Cerebellar cortex (tissue), 1 donor: ENCODE measurements around the gene GINM1.

ENCODE experiments used
- DNase-seq: peaks from one replicate; pipeline ENCODE4 v3.0.0-alpha.2; 2015; ENCODE audit warnings: low spot score

GINM1 gene

GRCh38 chr6:149565527-149566409 is at the start of gene GINM1:
Gene GINM1 (plus strand): TSS chr6:149566375. CDS start chr6:149566415, 40 bp downstream.
- DNase-seq, result peak; percentile 93

- DNase-seq, result no peak
Measured at GRCh38 chr6:149529650-149530049, 36.5 kb upstream of the GINM1 start.

- no peak for DNase-seq
Measured at GRCh38 chr6:149534742-149535141, 31.4 kb upstream of the GINM1 start.

- DNase-seq, result no peak
Measured at GRCh38 chr6:149541139-149541538, 25.0 kb upstream of the GINM1 start.

- DNase-seq, result no peak
Measured at GRCh38 chr6:149544646-149545257, 21.4 kb upstream of the GINM1 start.

- peak; percentile 56 for DNase-seq
Measured at GRCh38 chr6:149545258-149545753, 20.9 kb upstream of the GINM1 start.

- peak; percentile 94 for DNase-seq
Measured at GRCh38 chr6:149545754-149546471, 20.3 kb upstream of the GINM1 start, which contains the start of gene PPIL4. Gene PPIL4 (minus strand): TSS chr6:149546043. CDS start chr6:149546005, 38 bp downstream.

GRCh38 chr6:149551920-149552319 is 14.3 kb upstream of the GINM1 start:
- no peak for DNase-seq

GRCh38 chr6:149558029-149558428 is 8.1 kb upstream of the GINM1 start:
- DNase-seq, result no peak

- DNase-seq, result no peak
Measured at GRCh38 chr6:149559389-149559788, 6.8 kb upstream of the GINM1 start.

GRCh38 chr6:149560736-149561135 is 5.4 kb upstream of the GINM1 start:
- DNase-seq, result no peak

- DNase-seq, result no peak
Measured at GRCh38 chr6:149563203-149563927, 2.8 kb upstream of the GINM1 start.

GRCh38 chr6:149563928-149564325 is 2.2 kb upstream of the GINM1 start:
- no peak for DNase-seq

GRCh38 chr6:149566410-149567193 is 427 bp downstream of the GINM1 start:
- peak; percentile 35 for DNase-seq

GRCh38 chr6:149567194-149567586 is 1.0 kb downstream of the GINM1 start:
- DNase-seq, result no peak

- no peak for DNase-seq
Measured at GRCh38 chr6:149567945-149568585, 1.9 kb downstream of the GINM1 start.

- no peak for DNase-seq
Measured at GRCh38 chr6:149580880-149581279, 14.7 kb downstream of the GINM1 start.

GRCh38 chr6:149581349-149581748 is 15.2 kb downstream of the GINM1 start:
- DNase-seq, result no peak

- DNase-seq, result no peak
Measured at GRCh38 chr6:149586149-149586548, 20.0 kb downstream of the GINM1 start.

GRCh38 chr6:149592983-149593382 is 26.8 kb downstream of the GINM1 start:
- no peak for DNase-seq
